ENCODE results near the gene TMEM167B. TPM values are rescaled to one million over a fixed set of nuclear protein-coding genes. Genes with fewer than 3 reads are reported as not detected.
A peak's percentile ranks its signal among the peaks of the same experiment; 100 is the strongest.

The TMEM167B gene
- total RNA-seq, 1 experiment from 2014 or later: 21.8 TPM

- intact Hi-C loops (cut with micrococcal nuclease; ENCODE audit: unreplicated experiment): loop anchor here (2.0 kb wide), 1 partner anchor 25 kb away; no protein-coding TSS in a partner anchor
- Histone ChIP-seq H3K27me3 (replicated peaks; ENCODE audit: control insufficient read depth, insufficient read depth, low read length) (no peaks in the 10 kb centered on the region), H3K4me1 (no peaks in the 10 kb centered on the region; the same call in 1 of the 2 replicates), H3K9me3 (no peaks in the 10 kb centered on the region), H3K36me3 (ENCODE audit: control insufficient read depth, insufficient read depth, low read length) (no peaks in the 10 kb centered on the region), H3K4me3 (ENCODE audit: low read depth, low read length) (peak within 1 kb of the TSS; percentile 18)
- no peak for TF ChIP-seq CTCF (IDR thresholded peaks at IDR 0.05; ENCODE audit: insufficient read depth in 1 of 2, low read depth in 1 of 2, low read length in 1 of 2, severe bottlenecking in 1 of 2, unreplicated experiment in 1 of 2)
- H3K36me3 Mint-ChIP-seq (ENCODE audit: insufficient read depth, unreplicated experiment): peaks cover 14% of the 10 kb centered on the region
- no peaks in the 10 kb centered on the region for H3K9me3 Mint-ChIP-seq (ENCODE audit: unreplicated experiment)
- no peak for DNase-seq
- CTCF ChIA-PET: interaction anchor here (2.4 kb wide), 1 partner anchor 67 kb away, joined by 7 read pairs; no protein-coding TSS in a partner anchor
- no peak within 1 kb of the TSS for H3K4me3 Mint-ChIP-seq (ENCODE audit: unreplicated experiment)
- POLR2A ChIA-PET: no interaction called here
- BruUV-seq (replicated peaks): no TSS peak
- H3K4me1 Mint-ChIP-seq (ENCODE audit: low read depth, unreplicated experiment): no peaks in the 10 kb centered on the region
- no peaks in the 10 kb centered on the region for H3K27me3 Mint-ChIP-seq (ENCODE audit: insufficient read depth, unreplicated experiment)
- H3K27ac Mint-ChIP-seq (ENCODE audit: unreplicated experiment): no peak within 1 kb of the TSS
Observed at GRCh38 chr1:109113590-109114341, 23.2 kb downstream of the TMEM167B start, which contains the start of gene ELAPOR1. Gene ELAPOR1 (plus strand): TSS chr1:109114115. CDS start chr1:109114184, 69 bp downstream.

GRCh38 chr1:109114342-109114674, 23.7 kb downstream of the TMEM167B start:
- Mint-ChIP-seq H3K36me3 (ENCODE audit: insufficient read depth, unreplicated experiment) (peaks cover 14% of the 10 kb centered on the region), H3K27ac (ENCODE audit: unreplicated experiment) (no peak overlapping the region), H3K9me3 (ENCODE audit: unreplicated experiment) (no peaks in the 10 kb centered on the region), H3K27me3 (ENCODE audit: insufficient read depth, unreplicated experiment) (no peaks in the 10 kb centered on the region), H3K4me1 (ENCODE audit: low read depth, unreplicated experiment) (no peaks in the 10 kb centered on the region), H3K4me3 (ENCODE audit: unreplicated experiment) (no peak overlapping the region)
- no TSS peak for BruUV-seq (replicated peaks)
- CTCF ChIA-PET: no interaction called here
- Histone ChIP-seq H3K36me3 (ENCODE audit: control insufficient read depth, insufficient read depth, low read length) (no peaks in the 10 kb centered on the region), H3K4me3 (ENCODE audit: low read depth, low read length) (no peak overlapping the region; the same call in 1 of the 2 replicates), H3K27me3 (replicated peaks; ENCODE audit: control insufficient read depth, insufficient read depth, low read length) (no peaks in the 10 kb centered on the region), H3K9me3 (no peaks in the 10 kb centered on the region), H3K4me1 (no peaks in the 10 kb centered on the region; the same call in 1 of the 2 replicates)
- DNase-seq: no peak
- TF ChIP-seq CTCF (IDR thresholded peaks at IDR 0.05; ENCODE audit: insufficient read depth in 1 of 2, low read depth in 1 of 2, low read length in 1 of 2, severe bottlenecking in 1 of 2, unreplicated experiment in 1 of 2): no peak
- intact Hi-C loops (cut with micrococcal nuclease; ENCODE audit: unreplicated experiment): no loop called here
- POLR2A ChIA-PET: no interaction called here

- Mint-ChIP-seq H3K27me3 (ENCODE audit: insufficient read depth, unreplicated experiment) (no peaks in the 10 kb centered on the region), H3K27ac (ENCODE audit: unreplicated experiment) (no peak overlapping the region), H3K4me3 (ENCODE audit: unreplicated experiment) (no peak overlapping the region), H3K9me3 (ENCODE audit: unreplicated experiment) (no peaks in the 10 kb centered on the region), H3K36me3 (ENCODE audit: insufficient read depth, unreplicated experiment) (peaks cover 10% of the 10 kb centered on the region), H3K4me1 (ENCODE audit: low read depth, unreplicated experiment) (no peaks in the 10 kb centered on the region)
- POLR2A ChIA-PET: no interaction called here
- Histone ChIP-seq H3K36me3 (ENCODE audit: control insufficient read depth, insufficient read depth, low read length) (no peaks in the 10 kb centered on the region), H3K4me1 (no peaks in the 10 kb centered on the region; the same call in 1 of the 2 replicates), H3K27me3 (replicated peaks; ENCODE audit: control insufficient read depth, insufficient read depth, low read length) (no peaks in the 10 kb centered on the region), H3K4me3 (ENCODE audit: low read depth, low read length) (no peak overlapping the region), H3K9me3 (no peaks in the 10 kb centered on the region)
- TF ChIP-seq CTCF (IDR thresholded peaks at IDR 0.05; ENCODE audit: insufficient read depth in 1 of 2, low read depth in 1 of 2, low read length in 1 of 2, severe bottlenecking in 1 of 2, unreplicated experiment in 1 of 2): no peak
- BruUV-seq (replicated peaks): no TSS peak
- intact Hi-C loops (cut with micrococcal nuclease; ENCODE audit: unreplicated experiment): no loop called here
- CTCF ChIA-PET: no interaction called here
- DNase-seq: no peak
Observed at GRCh38 chr1:109115685-109116084, 25.1 kb downstream of the TMEM167B start.
